OCI-LY7 (cell line): ENCODE data around the gene PXN. TPM values are rescaled to one million over a fixed set of nuclear protein-coding genes. Genes with fewer than 3 reads are reported as not detected.
A peak's percentile ranks its signal among the peaks of the same experiment; 100 is the strongest.

Experiments used
- BruUV-seq: library from RNA; stranded (reverse); fragments of 400-500 nt; replicated peaks from 2 replicates; lab custom pipeline; 2021; lab: Mats Ljungman, UMichigan
- CTCF ChIA-PET: fragments of 300-600 bp; sonication (Branson Sonifier 250); formaldehyde crosslinking; loops from one replicate; lab custom pipeline; 2022; ENCODE audit warnings: antibody characterized with exemption; ENCODE audit not compliant: unreplicated experiment; lab: Charles Lee
- POLR2A ChIA-PET: fragments of 300-600 bp; sonication (Branson Sonifier 250); formaldehyde crosslinking; loops from one replicate; lab custom pipeline; 2022; ENCODE audit warnings: antibody characterized with exemption; lab: Charles Lee
- DNase-seq: peaks from one replicate; pipeline ENCODE4 v3.0.0-alpha.2; 2015; ENCODE audit warnings: low spot score
- H2AFZ ChIP-seq: fragments of 200-600 bp; sonication (generic), shearing (Covaris generic); 2 replicates; pipeline ENCODE4 v1.6.1; 2014; ENCODE audit warnings: mild to moderate bottlenecking, antibody characterized with exemption, low read length, moderate library complexity
- H3K27ac ChIP-seq: fragments of 200-600 bp; sonication (generic); 2 replicates; pipeline ENCODE4 v1.5.1; 2014; ENCODE audit warnings: mixed run types, low read depth, mild to moderate bottlenecking, moderate library complexity, low read length, inconsistent platforms; ENCODE audit not compliant: poor library complexity, severe bottlenecking
- H3K36me3 ChIP-seq: fragments of 200-600 bp; sonication (generic); 2 replicates; pipeline ENCODE4 v1.6.1; 2014; ENCODE audit warnings: mild to moderate bottlenecking, antibody characterized with exemption, low read length, moderate library complexity, mixed read lengths; ENCODE audit not compliant: insufficient read depth
- H3K4me1 ChIP-seq: fragments of 200-600 bp; sonication (generic); 2 replicates; pipeline ENCODE4 v1.5.1; 2014; ENCODE audit warnings: mild to moderate bottlenecking, low read length; ENCODE audit not compliant: insufficient read depth, poor library complexity, severe bottlenecking
- H3K4me2 ChIP-seq: fragments of 200-600 bp; sonication (generic); 2 replicates; pipeline ENCODE4 v1.6.1; 2014; ENCODE audit warnings: mild to moderate bottlenecking, low read length
- H3K4me3 ChIP-seq: fragments of 200-600 bp; sonication (generic); 2 replicates; pipeline ENCODE4 v1.5.1; 2014; ENCODE audit warnings: mild to moderate bottlenecking, low read depth, low read length; ENCODE audit not compliant: poor library complexity, severe bottlenecking
- H3K79me2 ChIP-seq: fragments of 200-600 bp; sonication (generic); 2 replicates; pipeline ENCODE4 v1.6.1; 2016; ENCODE audit warnings: low read depth, mild to moderate bottlenecking, low read length, moderate library complexity, mixed read lengths; ENCODE audit not compliant: insufficient read depth
- H3K9me2 ChIP-seq: fragments of 200-600 bp; sonication (generic); 2 replicates; pipeline ENCODE4 v1.6.1; 2016; ENCODE audit warnings: mild to moderate bottlenecking, low read length, mixed read lengths; ENCODE audit not compliant: insufficient read depth
- H3K9me3 ChIP-seq: fragments of 200-600 bp; sonication (generic); 2 replicates; pipeline ENCODE4 v1.6.1; 2014; ENCODE audit warnings: mild to moderate bottlenecking, mixed run types, low read length, mixed read lengths
- H4K20me1 ChIP-seq: fragments of 200-600 bp; sonication (generic); 2 replicates; pipeline ENCODE4 v1.6.1; 2014; ENCODE audit warnings: mild to moderate bottlenecking, antibody characterized with exemption, low read length, moderate library complexity, mixed read lengths; ENCODE audit not compliant: insufficient read depth
- EZH2phosphoT487 ChIP-seq: fragments of 200-600 bp; sonication (generic); IDR thresholded peaks from 2 replicates; pipeline ENCODE4 v1.6.1; 2018; ENCODE audit warnings: low read depth, borderline replicate concordance, mild to moderate bottlenecking, mixed run types, antibody characterized with exemption, low read length, moderate library complexity, mixed read lengths
- intact Hi-C: fragments of 100-400 bp; cut with micrococcal nuclease; formaldehyde crosslinking; loops from one replicate; pipeline ENCODE4 v1.10.0; 2022; ENCODE audit not compliant: unreplicated experiment
- total RNA-seq, 2 experiments: library from RNA; depleted of rRNA in 1 of 2; stranded (reverse); fragments of >200 nt in 1 of 2; shearing (Covaris generic) in 1 of 2; gene quantifications; 2 replicates each; pipeline ENCODE4 v1.2.3, GENCODE V29; 2014 to 2022
- TF ChIP-seq, protein P1 (sequence below): fragments of 200-600 bp; sonication (generic); conservative IDR thresholded peaks from 2 replicates; pipeline ENCODE4 v1.5.1; 2014; ENCODE audit warnings: mild to moderate bottlenecking, antibody characterized with exemption, low read length, moderate library complexity, mixed read lengths

Gene PXN
- total RNA-seq, 2 experiments from 2014 or later, result 8.6 to 22.9 TPM

- Histone ChIP-seq H3K4me3 (no peak overlapping the region), H3K27ac (no peak overlapping the region), H3K9me3 (no peaks in the 10 kb centered on the region), H3K4me1 (no peaks in the 10 kb centered on the region), H3K4me2 (no peak overlapping the region), H3K36me3 (peaks cover 6% of the 10 kb centered on the region), H2AFZ (no peak overlapping the region), H4K20me1 (no peaks in the 10 kb centered on the region), H3K9me2 (no peaks in the 10 kb centered on the region), H3K79me2 (no peaks in the 10 kb centered on the region)
- ChIA-PET CTCF (no interaction called here), POLR2A (interaction anchor here (0.9 kb wide), 1 partner anchor 11 kb away, joined by 3 read pairs; no protein-coding TSS in a partner anchor)
- intact Hi-C loops, result no loop called here
- TF ChIP-seq, protein P1, sequence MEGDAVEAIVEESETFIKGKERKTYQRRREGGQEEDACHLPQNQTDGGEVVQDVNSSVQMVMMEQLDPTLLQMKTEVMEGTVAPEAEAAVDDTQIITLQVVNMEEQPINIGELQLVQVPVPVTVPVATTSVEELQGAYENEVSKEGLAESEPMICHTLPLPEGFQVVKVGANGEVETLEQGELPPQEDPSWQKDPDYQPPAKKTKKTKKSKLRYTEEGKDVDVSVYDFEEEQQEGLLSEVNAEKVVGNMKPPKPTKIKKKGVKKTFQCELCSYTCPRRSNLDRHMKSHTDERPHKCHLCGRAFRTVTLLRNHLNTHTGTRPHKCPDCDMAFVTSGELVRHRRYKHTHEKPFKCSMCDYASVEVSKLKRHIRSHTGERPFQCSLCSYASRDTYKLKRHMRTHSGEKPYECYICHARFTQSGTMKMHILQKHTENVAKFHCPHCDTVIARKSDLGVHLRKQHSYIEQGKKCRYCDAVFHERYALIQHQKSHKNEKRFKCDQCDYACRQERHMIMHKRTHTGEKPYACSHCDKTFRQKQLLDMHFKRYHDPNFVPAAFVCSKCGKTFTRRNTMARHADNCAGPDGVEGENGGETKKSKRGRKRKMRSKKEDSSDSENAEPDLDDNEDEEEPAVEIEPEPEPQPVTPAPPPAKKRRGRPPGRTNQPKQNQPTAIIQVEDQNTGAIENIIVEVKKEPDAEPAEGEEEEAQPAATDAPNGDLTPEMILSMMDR, result no peak
- TF ChIP-seq EZH2phosphoT487, result no peak
- no TSS peak for BruUV-seq
- no peak for DNase-seq
Observed at GRCh38 chr12:120212301-120212700, 53.2 kb downstream of the PXN start.

GRCh38 chr12:120211904-120212283 lies 53.6 kb downstream of the PXN start:
- no peaks in the 10 kb centered on the region for H4K20me1 ChIP-seq
- no peak overlapping the region for H3K4me2 ChIP-seq
- H3K79me2 ChIP-seq, result no peaks in the 10 kb centered on the region
- no peaks in the 10 kb centered on the region for H3K9me3 ChIP-seq
- H2AFZ ChIP-seq, result no peak overlapping the region
- no peaks in the 10 kb centered on the region for H3K4me1 ChIP-seq
- no TSS peak for BruUV-seq
- H3K4me3 ChIP-seq, result no peak overlapping the region
- ChIA-PET CTCF (no interaction called here), POLR2A (interaction anchor here (0.9 kb wide), 1 partner anchor 10 kb away, joined by 3 read pairs; no protein-coding TSS in a partner anchor)
- H3K9me2 ChIP-seq, result no peaks in the 10 kb centered on the region
- TF ChIP-seq EZH2phosphoT487, result no peak
- TF ChIP-seq, protein P1, result no peak
- peaks cover 9% of the 10 kb centered on the region for H3K36me3 ChIP-seq
- no peak for DNase-seq
- no peak overlapping the region for H3K27ac ChIP-seq
- intact Hi-C loops, result no loop called here

DNA sequence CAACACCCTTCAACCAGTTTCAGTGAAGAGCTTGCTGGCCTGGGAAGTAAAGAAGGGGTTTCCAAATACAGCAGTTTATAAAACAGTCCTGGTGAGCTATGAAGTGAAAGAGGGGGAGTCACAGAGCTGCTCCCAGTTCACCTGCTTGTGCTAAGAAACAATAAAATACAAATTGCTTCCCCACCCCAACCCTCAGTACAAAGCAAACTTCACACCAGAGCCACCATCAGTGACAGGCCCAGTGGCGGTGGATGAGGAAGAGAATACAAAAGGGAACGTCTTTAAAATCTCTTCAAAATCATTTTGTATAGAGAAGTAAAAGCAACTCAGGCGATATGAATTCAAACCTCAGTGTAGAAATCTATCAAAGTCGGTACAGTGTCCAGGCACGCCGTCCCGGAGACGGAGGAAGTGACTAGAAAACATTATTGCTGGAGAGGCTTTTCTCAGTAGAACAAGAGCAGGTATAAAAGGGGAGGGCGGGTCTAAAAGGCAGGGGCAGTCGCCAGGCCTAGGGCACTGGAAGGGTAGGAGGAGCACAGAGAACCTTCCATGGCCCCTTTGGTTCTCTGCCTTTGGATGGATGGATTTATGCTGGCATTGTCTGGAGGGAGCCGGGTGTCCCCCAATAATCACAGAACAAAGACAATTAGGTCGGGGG lies 54.2 kb downstream of the PXN start:
- Histone ChIP-seq H3K9me3 (no peaks in the 10 kb centered on the region), H3K27ac (no peak overlapping the region), H4K20me1 (no peaks in the 10 kb centered on the region), H3K36me3 (peaks cover 13% of the 10 kb centered on the region), H3K79me2 (no peaks in the 10 kb centered on the region), H3K4me2 (no peak overlapping the region), H3K4me1 (no peaks in the 10 kb centered on the region), H3K4me3 (no peak overlapping the region), H3K9me2 (no peaks in the 10 kb centered on the region), H2AFZ (no peak overlapping the region)
- TSS peak; percentile 67 for BruUV-seq
- POLR2A ChIA-PET, result no interaction called here
- TF ChIP-seq, protein P1, result no peak
- TF ChIP-seq EZH2phosphoT487, result no peak
- intact Hi-C loops, result no loop called here
- CTCF ChIA-PET, result no interaction called here
- no peak for DNase-seq
